ENCODE data around the gene PYDC1. TPM values are rescaled to one million over a fixed set of nuclear protein-coding genes. Genes with fewer than 3 reads are reported as not detected.
A peak's percentile ranks its signal among the peaks of the same experiment; 100 is the strongest.

PYDC1 gene
- total RNA-seq (not detected), total RNA-seq (0 to 0.15 (median 0) reads per million in 29 experiments)
- total RNA-seq (2013), result not detected

- Histone ChIP-seq H3K27ac (ENCODE audit: low read length) (no peak within 1 kb of the TSS), H3K27me3 (replicated peaks in 1 of 2; ENCODE audit: control insufficient read depth in 2 of 2, extremely low read depth in 1 of 2, insufficient read depth in 2 of 2, low read length in 1 of 2) (peaks cover 0 to 72% of the 10 kb centered on the region in 2 experiments), H3K4me3 (ENCODE audit: control insufficient read depth in 1 of 2, extremely low read depth in 1 of 2, low read length in 1 of 2) (peak within 1 kb of the TSS; percentile 23 to 53), H3K4me1 (ENCODE audit: control insufficient read depth in 1 of 2, extremely low read depth in 1 of 2, insufficient read depth in 2 of 2, low read length in 2 of 2) (peaks cover 0 to 26% of the 10 kb centered on the region in 2 experiments), H3K36me3 (ENCODE audit: control insufficient read depth in 2 of 2, extremely low read depth in 1 of 2, insufficient read depth in 1 of 2, low read length in 1 of 2) (no peaks in the 10 kb centered on the region), H3K9me3 (no peaks in the 10 kb centered on the region)
- Mint-ChIP-seq H3K36me3 (no peaks in the 10 kb centered on the region), H3K4me3 (peak within 1 kb of the TSS; percentile 70 to 74 (median 70)), H3K4me1 (peaks cover 16 to 23% (median 17%) of the 10 kb centered on the region in 3 donors), H3K27me3 (peaks cover 36 to 61% of the 10 kb centered on the region in 2 donors), H3K9me3 (no peaks in the 10 kb centered on the region), H3K27ac (no peak within 1 kb of the TSS)
- ATAC-seq (replicated peaks in 1 of 4) (peak; percentile 25 to 43 (median 35)), DNase-seq (peak in 1 of 35 experiments; percentile 11)
- ChIA-PET CTCF (interaction anchor here in 1 of 2 donors (1.0 to 1.1 kb wide), 2 partner anchors 8 to 16 kb away, joined by 3 read pairs; no protein-coding TSS in a partner anchor), POLR2A (interaction anchor here in 1 of 2 donors (0.9 kb wide), 1 partner anchor 35 kb away, joined by 3 read pairs; no protein-coding TSS in a partner anchor)
- WGBS (ENCODE audit: insufficient coverage), result 8% methylated on average over 51 of the region's 52 CpGs
Measured at GRCh38 chr16:31216422-31217135, at the start of gene PYDC1. TSS of gene PYDC1 (minus strand) at chr16:31217135. CDS start at chr16:31217028, 107 bp downstream.

- Mint-ChIP-seq H3K36me3 (peaks cover 3% of the 10 kb centered on the region), H3K9me3 (no peaks in the 10 kb centered on the region), H3K4me3 (no peak overlapping the region), H3K4me1 (peaks cover 14 to 44% (median 16%) of the 10 kb centered on the region in 3 donors), H3K27me3 (peaks cover 5 to 19% of the 10 kb centered on the region in 2 donors), H3K27ac (peak overlapping the region; percentile 22 to 43)
- WGBS (ENCODE audit: insufficient coverage), result 42% methylated on average over 13 of the region's 20 CpGs
- peak overlapping the region; percentile 74 for H3K27ac ChIP-seq (ENCODE audit: low read length)
- peaks cover 5 to 36% of the 10 kb centered on the region in 2 experiments for H3K4me1 ChIP-seq (ENCODE audit: control insufficient read depth in 1 of 2, extremely low read depth in 1 of 2, insufficient read depth in 2 of 2, low read length in 2 of 2)
- POLR2A ChIA-PET, result no interaction called here
- H3K4me3 ChIP-seq (ENCODE audit: control insufficient read depth in 1 of 2, extremely low read depth in 1 of 2, low read length in 1 of 2), result no peak overlapping the region
- peaks cover 0 to 14% of the 10 kb centered on the region in 2 experiments for H3K27me3 ChIP-seq (replicated peaks in 1 of 2; ENCODE audit: control insufficient read depth in 2 of 2, extremely low read depth in 1 of 2, insufficient read depth in 2 of 2, low read length in 1 of 2)
- no peaks in the 10 kb centered on the region for H3K9me3 ChIP-seq
- DNase-seq (peak in 32 of 35 experiments; percentile 8 to 73 (median 41)), ATAC-seq (replicated peaks in 1 of 4) (peak; percentile 54 to 95 (median 64))
- CTCF ChIA-PET, result no interaction called here
- H3K36me3 ChIP-seq (ENCODE audit: control insufficient read depth in 2 of 2, extremely low read depth in 1 of 2, insufficient read depth in 1 of 2, low read length in 1 of 2), result peaks cover 0 to 2% of the 10 kb centered on the region in 2 donors
Measured at GRCh38 chr16:31265329-31266245, 48.7 kb upstream of the PYDC1 start.

- CTCF ChIA-PET, result interaction anchor here in 1 of 2 donors (0.8 kb wide), 1 partner anchor 120 kb away, joined by 8 read pairs; no protein-coding TSS in a partner anchor
Measured at GRCh38 chr16:31262084-31262483, 45.1 kb upstream of the PYDC1 start.

GRCh38 chr16:31260136-31260931 is 43.4 kb upstream of the PYDC1 start:
- Mint-ChIP-seq H3K4me3 (peak overlapping the region; percentile 31 to 63 (median 53)), H3K27ac (no peak overlapping the region), H3K4me1 (peaks cover 15 to 38% (median 20%) of the 10 kb centered on the region in 3 donors), H3K36me3 (no peaks in the 10 kb centered on the region), H3K9me3 (no peaks in the 10 kb centered on the region), H3K27me3 (peaks cover 2 to 3% of the 10 kb centered on the region in 2 donors)
- Histone ChIP-seq H3K27me3 (replicated peaks in 1 of 2; ENCODE audit: control insufficient read depth in 2 of 2, extremely low read depth in 1 of 2, insufficient read depth in 2 of 2, low read length in 1 of 2) (peaks cover 0 to 8% of the 10 kb centered on the region in 2 experiments), H3K4me3 (ENCODE audit: control insufficient read depth in 1 of 2, extremely low read depth in 1 of 2, low read length in 1 of 2) (peak overlapping the region in 1 of 2 donors; percentile 18), H3K27ac (ENCODE audit: low read length) (no peak overlapping the region), H3K36me3 (ENCODE audit: control insufficient read depth in 2 of 2, extremely low read depth in 1 of 2, insufficient read depth in 1 of 2, low read length in 1 of 2) (no peaks in the 10 kb centered on the region), H3K4me1 (ENCODE audit: control insufficient read depth in 1 of 2, extremely low read depth in 1 of 2, insufficient read depth in 2 of 2, low read length in 2 of 2) (peaks cover 10 to 44% of the 10 kb centered on the region in 2 experiments), H3K9me3 (no peaks in the 10 kb centered on the region)
- CTCF ChIA-PET, result no interaction called here
- ATAC-seq (replicated peaks in 1 of 4), result no peak
- no peak for DNase-seq
- POLR2A ChIA-PET, result no interaction called here
- 36% methylated on average over 3 of the region's 14 CpGs for WGBS (ENCODE audit: insufficient coverage)

More at GRCh38 chr16:31262084-31262483, 45.1 kb upstream of the PYDC1 start:
- H3K4me1 ChIP-seq (ENCODE audit: control insufficient read depth in 1 of 2, extremely low read depth in 1 of 2, insufficient read depth in 2 of 2, low read length in 2 of 2), result peaks cover 10 to 53% of the 10 kb centered on the region in 2 experiments
- POLR2A ChIA-PET, result interaction anchor here in 1 of 2 donors (0.7 kb wide), 1 partner anchor 57 kb away, joined by 4 read pairs; no protein-coding TSS in a partner anchor
- Mint-ChIP-seq H3K9me3 (no peaks in the 10 kb centered on the region), H3K27me3 (peaks cover 5 to 7% of the 10 kb centered on the region in 2 donors), H3K27ac (no peak overlapping the region), H3K4me1 (peaks cover 24 to 47% (median 25%) of the 10 kb centered on the region in 3 donors), H3K36me3 (no peaks in the 10 kb centered on the region), H3K4me3 (no peak overlapping the region)
- H3K27ac ChIP-seq (ENCODE audit: low read length), result no peak overlapping the region
- H3K9me3 ChIP-seq, result no peaks in the 10 kb centered on the region
- no peak overlapping the region for H3K4me3 ChIP-seq (ENCODE audit: control insufficient read depth in 1 of 2, extremely low read depth in 1 of 2, low read length in 1 of 2)
- WGBS (ENCODE audit: insufficient coverage), result 57% methylated on average over 1 of the region's 3 CpGs
- H3K27me3 ChIP-seq (replicated peaks in 1 of 2; ENCODE audit: control insufficient read depth in 2 of 2, extremely low read depth in 1 of 2, insufficient read depth in 2 of 2, low read length in 1 of 2), result peaks cover 0 to 16% of the 10 kb centered on the region in 2 experiments
- no peak for DNase-seq
- no peak for ATAC-seq (replicated peaks in 1 of 4)
- no peaks in the 10 kb centered on the region for H3K36me3 ChIP-seq (ENCODE audit: control insufficient read depth in 2 of 2, extremely low read depth in 1 of 2, insufficient read depth in 1 of 2, low read length in 1 of 2)

GRCh38 chr16:31258366-31258765 is 41.4 kb upstream of the PYDC1 start:
- Mint-ChIP-seq H3K9me3 (no peaks in the 10 kb centered on the region), H3K27ac (no peak overlapping the region), H3K36me3 (no peaks in the 10 kb centered on the region), H3K4me1 (peaks cover 19 to 41% (median 21%) of the 10 kb centered on the region in 3 donors), H3K27me3 (no peaks in the 10 kb centered on the region), H3K4me3 (no peak overlapping the region)
- Histone ChIP-seq H3K27ac (ENCODE audit: low read length) (no peak overlapping the region), H3K27me3 (replicated peaks in 1 of 2; ENCODE audit: control insufficient read depth in 2 of 2, extremely low read depth in 1 of 2, insufficient read depth in 2 of 2, low read length in 1 of 2) (peaks cover 0 to 2% of the 10 kb centered on the region in 2 experiments), H3K4me3 (ENCODE audit: control insufficient read depth in 1 of 2, extremely low read depth in 1 of 2, low read length in 1 of 2) (no peak overlapping the region), H3K9me3 (no peaks in the 10 kb centered on the region), H3K36me3 (ENCODE audit: control insufficient read depth in 2 of 2, extremely low read depth in 1 of 2, insufficient read depth in 1 of 2, low read length in 1 of 2) (no peaks in the 10 kb centered on the region), H3K4me1 (ENCODE audit: control insufficient read depth in 1 of 2, extremely low read depth in 1 of 2, insufficient read depth in 2 of 2, low read length in 2 of 2) (peaks cover 9 to 28% of the 10 kb centered on the region in 2 experiments)
- ChIA-PET POLR2A (no interaction called here), CTCF (interaction anchor here in 1 of 2 donors (0.6 kb wide), 1 partner anchor 13 kb away, joined by 3 read pairs; no protein-coding TSS in a partner anchor)
- DNase-seq (no peak), ATAC-seq (replicated peaks in 1 of 4) (no peak)
- WGBS (ENCODE audit: insufficient coverage), result no CpG with 5 or more reads among the region's 4 CpGs

Data from T-cell (primary cell).